Kasumi-1 (cell line): ENCODE results near the gene DCAF12.
"Not testable (repeated sequence)": the region's sequence is repeated elsewhere in the genome, so short reads cannot be mapped to it uniquely, and the experiment has no call there.

Experiments used
- DNase-seq, 2 experiments: peaks; one replicate each; lab custom pipeline; 2025; lab: John Stamatoyannopoulos, UW

Gene DCAF12

GRCh38 chr9:34069831-34070230, 56.7 kb downstream of the DCAF12 start:
- no peak for DNase-seq

- DNase-seq = no peak
These were observed 61.0 kb downstream of the DCAF12 start for GRCh38 chr9:34065541-34065940.

GRCh38 chr9:34059954-34060353, 66.5 kb downstream of the DCAF12 start:
- DNase-seq = no peak

- DNase-seq = no peak
These were observed 67.2 kb downstream of the DCAF12 start for GRCh38 chr9:34059281-34059680.

GRCh38 chr9:34049630-34050384, 76.7 kb downstream of the DCAF12 start:
- DNase-seq = no peak

- DNase-seq = peak; percentile 91 to 92
These were observed 77.5 kb downstream of the DCAF12 start, which contains the start of gene UBAP2 for GRCh38 chr9:34048727-34049629. Gene UBAP2 (minus strand): TSS chr9:34048887. CDS start chr9:34017148, 31,739 bp downstream.

GRCh38 chr9:34047864-34048726, 78.4 kb downstream of the DCAF12 start:
- peak; percentile 53 to 56 for DNase-seq

GRCh38 chr9:34046784-34047379, 79.6 kb downstream of the DCAF12 start:
- peak; percentile 89 to 90 for DNase-seq

- no peak for DNase-seq
These were observed 80.6 kb downstream of the DCAF12 start for GRCh38 chr9:34045903-34046302.

DNA sequence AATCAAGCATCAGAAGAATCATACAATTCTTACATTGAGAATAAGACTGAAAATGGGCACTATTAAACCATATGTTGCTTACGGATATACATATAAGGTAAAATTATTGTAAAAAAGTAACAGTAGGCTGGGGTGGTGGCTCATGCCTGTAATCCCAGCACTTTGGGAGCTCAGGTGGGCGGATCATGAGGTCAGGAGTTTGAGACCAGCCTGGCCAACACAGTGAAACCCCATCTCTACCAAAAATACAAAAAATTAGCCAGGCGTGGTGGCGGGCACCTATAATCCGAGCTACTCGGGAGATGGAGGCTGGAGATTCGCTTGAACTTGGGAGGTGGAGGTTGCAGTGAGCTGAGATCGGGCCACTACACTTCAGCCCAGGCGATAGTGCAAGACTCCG, 84.4 kb downstream of the DCAF12 start:
- DNase-seq = not testable (repeated sequence)

DNA sequence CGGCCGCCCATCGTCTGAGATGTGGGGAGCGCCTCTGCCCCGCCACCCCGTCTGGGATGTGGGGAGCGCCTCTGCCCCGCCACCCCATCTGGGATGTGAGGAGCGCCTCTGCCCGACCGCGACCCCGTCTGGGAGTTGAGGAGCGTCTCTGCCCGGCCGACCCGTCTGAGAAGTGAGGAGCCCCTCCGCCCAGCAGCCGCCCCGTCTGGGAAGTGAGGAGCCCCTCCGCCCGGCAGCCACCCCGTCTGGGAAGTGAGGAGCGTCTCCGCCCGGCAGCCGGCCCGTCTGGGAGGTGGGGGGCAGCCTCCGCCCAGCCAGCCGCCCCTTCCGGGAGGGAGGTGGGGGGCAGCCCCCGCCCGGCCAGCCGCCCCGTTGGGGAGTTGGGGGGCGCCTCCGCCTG, 87.6 kb downstream of the DCAF12 start:
- not testable (repeated sequence) for DNase-seq

- DNase-seq = no peak
These were observed 88.9 kb downstream of the DCAF12 start for GRCh38 chr9:34037626-34038025.

GRCh38 chr9:34036625-34037024, 89.9 kb downstream of the DCAF12 start:
- no peak for DNase-seq
